ENCODE results near the gene ANP32A.

ANP32A gene

GRCh38 chr15:68781766-68782588 is 38.7 kb downstream of the ANP32A start:
- no peak for TF ChIP-seq POLR2AphosphoS5 (IDR thresholded peaks at IDR 0.05; ENCODE audit: low read depth, low read length)
- TF ChIP-seq SIN3A (IDR thresholded peaks at IDR 0.05; ENCODE audit: borderline replicate concordance, insufficient read depth, low read length) = no peak
- no peak for TF ChIP-seq TAF1 (IDR thresholded peaks at IDR 0.05; ENCODE audit: borderline replicate concordance, insufficient read depth, low read length)
- no peak for TF ChIP-seq REST (IDR thresholded peaks at IDR 0.05; ENCODE audit: insufficient read depth in 1 of 2, low read depth in 2 of 2, low read length in 2 of 2)
- TF ChIP-seq FOXP2 (optimal IDR thresholded peaks at IDR 0.05; ENCODE audit: borderline replicate concordance, extremely low read depth, extremely low read length, insufficient read depth) = no peak

GRCh38 chr15:68781217-68781616 is 39.5 kb downstream of the ANP32A start:
- no peak for TF ChIP-seq FOXP2 (optimal IDR thresholded peaks at IDR 0.05; ENCODE audit: borderline replicate concordance, extremely low read depth, extremely low read length, insufficient read depth)
- TF ChIP-seq REST (IDR thresholded peaks at IDR 0.05; ENCODE audit: insufficient read depth in 1 of 2, low read depth in 2 of 2, low read length in 2 of 2) = no peak
- no peak for TF ChIP-seq POLR2AphosphoS5 (IDR thresholded peaks at IDR 0.05; ENCODE audit: low read depth, low read length)
- no peak for TF ChIP-seq SIN3A (IDR thresholded peaks at IDR 0.05; ENCODE audit: borderline replicate concordance, insufficient read depth, low read length)
- no peak for TF ChIP-seq TAF1 (IDR thresholded peaks at IDR 0.05; ENCODE audit: borderline replicate concordance, insufficient read depth, low read length)

- TF ChIP-seq REST (IDR thresholded peaks at IDR 0.05; ENCODE audit: insufficient read depth in 1 of 2, low read depth in 2 of 2, low read length in 2 of 2) (no peak), SIN3A (IDR thresholded peaks at IDR 0.05; ENCODE audit: borderline replicate concordance, insufficient read depth, low read length) (no peak), FOXP2 (optimal IDR thresholded peaks at IDR 0.05; ENCODE audit: borderline replicate concordance, extremely low read depth, extremely low read length, insufficient read depth) (no peak), POLR2AphosphoS5 (IDR thresholded peaks at IDR 0.05; ENCODE audit: low read depth, low read length) (no peak), TAF1 (IDR thresholded peaks at IDR 0.05; ENCODE audit: borderline replicate concordance, insufficient read depth, low read length) (no peak)
Measured at GRCh38 chr15:68778876-68779275, 41.8 kb downstream of the ANP32A start.

GRCh38 chr15:68776477-68777270 is 44.0 kb downstream of the ANP32A start:
- TF ChIP-seq POLR2AphosphoS5 (IDR thresholded peaks at IDR 0.05; ENCODE audit: low read depth, low read length) (peak; percentile 42; the same call in 1 of the 2 replicates), FOXP2 (optimal IDR thresholded peaks at IDR 0.05; ENCODE audit: borderline replicate concordance, extremely low read depth, extremely low read length, insufficient read depth) (no peak)

- no peak for TF ChIP-seq POLR2AphosphoS5 (IDR thresholded peaks at IDR 0.05; ENCODE audit: low read depth, low read length)
- no peak for TF ChIP-seq FOXP2 (optimal IDR thresholded peaks at IDR 0.05; ENCODE audit: borderline replicate concordance, extremely low read depth, extremely low read length, insufficient read depth)
- TF ChIP-seq TAF1 (IDR thresholded peaks at IDR 0.05; ENCODE audit: borderline replicate concordance, insufficient read depth, low read length) = no peak
- no peak for TF ChIP-seq REST (IDR thresholded peaks at IDR 0.05; ENCODE audit: insufficient read depth in 1 of 2, low read depth in 2 of 2, low read length in 2 of 2)
- no peak for TF ChIP-seq SIN3A (IDR thresholded peaks at IDR 0.05; ENCODE audit: borderline replicate concordance, insufficient read depth, low read length)
Measured at GRCh38 chr15:68775671-68776476, 44.8 kb downstream of the ANP32A start.
